NCI-H2227 treated with DMSO at 0.1 percent for 48 hours (cell line): Measurements from ENCODE around the gene FNDC3A.
"Not testable (repeated sequence)": the region's sequence is repeated elsewhere in the genome, so short reads cannot be mapped to it uniquely, and the experiment has no call there.

ENCODE experiments used
- DNase-seq: peaks from one replicate; lab custom pipeline; 2025; lab: John Stamatoyannopoulos, UW

Gene FNDC3A

GRCh38 chr13:48977286-48977625, 1.5 kb downstream of the FNDC3A start:
- no peak for DNase-seq

- no peak for DNase-seq
These were observed 2.3 kb downstream of the FNDC3A start for GRCh38 chr13:48977973-48978372.

GRCh38 chr13:48978942-48979601, 3.4 kb downstream of the FNDC3A start:
- no peak for DNase-seq

GRCh38 chr13:48979892-48980291, 4.2 kb downstream of the FNDC3A start:
- DNase-seq: no peak

GRCh38 chr13:48983331-48983730, 7.6 kb downstream of the FNDC3A start:
- DNase-seq: no peak

- no peak for DNase-seq
These were observed 10.0 kb downstream of the FNDC3A start for GRCh38 chr13:48985756-48986155.

GRCh38 chr13:48990900-48991299, 15.2 kb downstream of the FNDC3A start:
- no peak for DNase-seq

GRCh38 chr13:48993150-48993549, 17.4 kb downstream of the FNDC3A start:
- no peak for DNase-seq

GRCh38 chr13:48994706-48995105, 19.0 kb downstream of the FNDC3A start:
- no peak for DNase-seq

GRCh38 chr13:48998641-48999292, 23.1 kb downstream of the FNDC3A start:
- no peak for DNase-seq

GRCh38 chr13:49000247-49000646, 24.5 kb downstream of the FNDC3A start:
- DNase-seq: no peak

GRCh38 chr13:49018986-49019635, 43.4 kb downstream of the FNDC3A start:
- DNase-seq: not testable (repeated sequence)

- no peak for DNase-seq
These were observed 44.6 kb downstream of the FNDC3A start for GRCh38 chr13:49020328-49020727.

- DNase-seq: no peak
These were observed 45.3 kb downstream of the FNDC3A start for GRCh38 chr13:49020940-49021553.

GRCh38 chr13:49021953-49022352, 46.2 kb downstream of the FNDC3A start:
- no peak for DNase-seq

- DNase-seq: no peak
These were observed 46.9 kb downstream of the FNDC3A start for GRCh38 chr13:49022472-49023144.

GRCh38 chr13:49023431-49023830, 47.7 kb downstream of the FNDC3A start:
- DNase-seq: no peak

- no peak for DNase-seq
These were observed 51.1 kb downstream of the FNDC3A start for GRCh38 chr13:49026851-49027250.

- no peak for DNase-seq
These were observed 53.9 kb downstream of the FNDC3A start for GRCh38 chr13:49029570-49029969.

GRCh38 chr13:49030213-49030612, 54.5 kb downstream of the FNDC3A start:
- no peak for DNase-seq

- no peak for DNase-seq
These were observed 65.2 kb downstream of the FNDC3A start for GRCh38 chr13:49040872-49041271.

- no peak for DNase-seq
These were observed 66.8 kb downstream of the FNDC3A start for GRCh38 chr13:49042476-49042875.
